ENCODE measurements around the gene C2CD4C. TPM values are rescaled to one million over a fixed set of nuclear protein-coding genes. Genes with fewer than 3 reads are reported as not detected.

C2CD4C gene
- total RNA-seq, 1 donor from 2014 or later, result 5.7 TPM

DNA sequence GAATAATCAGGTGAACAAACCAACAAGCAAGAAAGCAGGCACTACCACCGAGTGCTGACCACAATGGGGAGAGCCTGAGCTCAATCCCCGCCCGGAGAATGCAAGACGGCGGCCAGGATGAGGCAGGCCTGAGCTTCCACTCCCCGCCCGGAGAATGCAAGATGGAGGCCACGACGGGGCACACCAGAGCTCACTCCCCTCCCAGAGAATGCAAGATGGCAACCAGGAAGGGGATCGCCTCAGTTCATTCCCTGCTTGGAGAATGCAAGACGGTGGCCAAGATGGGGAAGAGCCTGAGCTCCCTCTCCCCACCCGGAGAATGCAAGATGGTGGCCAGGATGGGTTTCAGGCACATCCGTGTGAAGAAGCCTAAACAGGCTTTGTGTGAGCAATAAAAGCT is 39.7 kb downstream of the C2CD4C start:
- no peaks in the 10 kb centered on the region for H3K4me1 ChIP-seq
- H3K4me3 ChIP-seq, result no peak overlapping the region
- H3K27ac ChIP-seq, result no peak overlapping the region
- no peaks in the 10 kb centered on the region for H3K9me3 ChIP-seq
- no peaks in the 10 kb centered on the region for H3K36me3 ChIP-seq
- peak in 1 of 2 donors; percentile 27 for DNase-seq (ENCODE audit: low spot score in 2 of 2)
- no peaks in the 10 kb centered on the region for H3K27me3 ChIP-seq
- no peak for TF ChIP-seq CTCF (IDR thresholded peaks at IDR 0.05)
- intact Hi-C loops (cut with DNase I), result no loop called here

DNA sequence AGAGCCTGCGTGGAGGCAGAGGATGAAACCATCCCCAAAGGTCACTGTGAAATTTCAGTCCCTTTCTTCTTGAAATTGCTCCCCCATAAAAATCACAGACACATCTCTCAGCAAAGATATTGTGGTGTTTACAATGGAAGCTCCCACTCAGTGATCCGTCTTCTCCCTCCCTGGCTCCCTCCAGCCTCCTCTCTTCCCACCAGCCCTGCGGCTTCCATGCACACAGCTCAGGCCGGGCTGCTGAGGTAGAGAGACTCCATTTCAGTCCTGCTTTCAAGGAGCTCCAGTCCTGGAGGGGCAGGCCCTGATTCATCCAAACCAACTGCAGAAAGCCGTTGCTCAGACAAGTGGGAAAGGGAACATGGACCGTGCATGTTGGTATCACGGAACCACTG is 40.3 kb downstream of the C2CD4C start:
- intact Hi-C loops (cut with DNase I), result no loop called here
- Histone ChIP-seq H3K9me3 (no peaks in the 10 kb centered on the region), H3K27ac (no peak overlapping the region), H3K4me1 (no peaks in the 10 kb centered on the region), H3K27me3 (no peaks in the 10 kb centered on the region), H3K36me3 (no peaks in the 10 kb centered on the region), H3K4me3 (no peak overlapping the region)
- DNase-seq (ENCODE audit: low spot score in 2 of 2), result peak in 1 of 2 donors; percentile 16
- no peak for TF ChIP-seq CTCF (IDR thresholded peaks at IDR 0.05)

DNA sequence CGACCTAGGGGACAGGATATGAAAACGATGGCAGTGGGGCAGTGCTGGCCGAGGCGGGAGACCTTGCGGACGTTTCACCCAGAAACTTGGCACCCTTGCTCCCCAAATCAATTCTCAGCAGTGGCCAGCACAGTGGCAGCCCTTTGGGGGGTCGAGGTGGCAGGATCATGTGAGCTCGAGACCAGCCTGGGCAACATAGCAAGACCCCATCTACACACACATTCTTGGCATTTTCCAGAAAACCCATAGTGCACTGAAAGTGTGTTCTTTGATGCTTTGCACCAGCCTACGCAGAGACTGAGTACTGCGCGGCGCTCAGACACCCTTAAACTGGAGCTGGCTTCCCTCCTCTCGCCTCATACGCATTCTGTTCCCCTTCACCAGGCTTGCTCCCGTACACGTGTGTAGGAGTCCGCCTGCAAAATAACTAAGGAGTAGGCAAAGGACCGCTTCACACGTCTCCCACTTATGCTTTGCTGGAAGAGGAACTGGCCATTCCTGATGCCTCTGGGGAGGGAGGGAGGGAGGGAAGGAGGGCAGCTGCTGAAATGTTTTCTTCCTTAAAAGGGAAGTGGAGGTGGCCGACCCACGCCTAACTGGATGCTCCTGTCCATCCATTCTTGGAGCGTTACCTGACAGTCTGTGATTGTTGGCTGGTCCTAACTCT is 40.9 kb downstream of the C2CD4C start:
- Histone ChIP-seq H3K9me3 (no peaks in the 10 kb centered on the region), H3K27ac (no peak overlapping the region), H3K27me3 (no peaks in the 10 kb centered on the region), H3K4me1 (no peaks in the 10 kb centered on the region), H3K4me3 (no peak overlapping the region), H3K36me3 (no peaks in the 10 kb centered on the region)
- intact Hi-C loops (cut with DNase I), result no loop called here
- DNase-seq (ENCODE audit: low spot score in 2 of 2), result peak in 1 of 2 donors; percentile 42
- TF ChIP-seq CTCF (IDR thresholded peaks at IDR 0.05), result no peak

DNA sequence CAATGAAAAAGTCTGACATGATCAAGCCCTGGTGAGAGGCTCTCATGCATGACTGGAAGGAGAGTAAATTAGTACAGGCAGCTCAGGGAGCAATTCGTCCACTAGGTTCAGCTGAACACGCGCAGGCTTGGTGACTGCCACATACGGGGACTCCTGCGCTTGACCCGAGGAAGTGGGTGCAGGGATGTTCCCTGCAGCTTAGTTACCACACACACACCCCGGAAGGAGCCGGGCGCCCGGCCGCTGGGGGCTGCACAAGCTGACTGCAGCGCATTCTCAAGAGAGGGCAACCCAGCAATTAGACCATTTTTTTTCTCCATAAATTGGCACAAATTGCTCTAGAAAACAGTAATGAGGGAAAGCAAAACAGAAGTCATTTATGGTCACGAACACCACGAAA is 41.4 kb downstream of the C2CD4C start:
- Histone ChIP-seq H3K27me3 (no peaks in the 10 kb centered on the region), H3K4me3 (no peak overlapping the region), H3K27ac (no peak overlapping the region), H3K36me3 (no peaks in the 10 kb centered on the region), H3K4me1 (no peaks in the 10 kb centered on the region), H3K9me3 (no peaks in the 10 kb centered on the region)
- TF ChIP-seq CTCF (IDR thresholded peaks at IDR 0.05), result no peak
- intact Hi-C loops (cut with DNase I), result no loop called here
- peak in 1 of 2 donors; percentile 28 for DNase-seq (ENCODE audit: low spot score in 2 of 2)

DNA sequence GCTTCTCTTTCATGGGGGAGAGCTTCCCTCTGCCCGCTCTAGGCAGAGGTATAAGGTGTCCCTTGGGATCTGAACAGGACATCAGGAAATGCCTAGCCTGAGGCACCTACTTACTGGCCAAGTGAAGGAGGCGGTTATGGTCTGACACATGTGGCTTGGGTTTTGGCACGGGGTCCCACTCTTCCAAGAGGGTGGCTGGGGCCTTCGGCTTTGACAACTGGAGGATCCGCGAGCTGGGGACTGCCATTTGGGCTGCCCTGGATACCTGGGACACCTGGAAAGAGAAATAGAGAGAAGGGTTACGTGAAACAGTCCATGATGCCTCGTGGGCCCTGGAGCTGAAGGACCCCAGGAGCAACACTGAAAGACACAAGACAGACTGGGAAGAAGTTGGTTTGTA is 42.0 kb downstream of the C2CD4C start:
- no peak overlapping the region for H3K4me3 ChIP-seq
- H3K9me3 ChIP-seq, result no peaks in the 10 kb centered on the region
- H3K4me1 ChIP-seq, result no peaks in the 10 kb centered on the region
- intact Hi-C loops (cut with DNase I), result no loop called here
- no peaks in the 10 kb centered on the region for H3K36me3 ChIP-seq
- no peaks in the 10 kb centered on the region for H3K27me3 ChIP-seq
- no peak for TF ChIP-seq CTCF (IDR thresholded peaks at IDR 0.05)
- no peak overlapping the region for H3K27ac ChIP-seq
- DNase-seq (ENCODE audit: low spot score in 2 of 2), result peak in 1 of 2 donors; percentile 9
